K562 (cell line): Measurements from ENCODE around the gene ECM1. TPM values are rescaled to one million over a fixed set of nuclear protein-coding genes. Genes with fewer than 3 reads are reported as not detected.

Experiments
- CC2D1A ChIP-seq: fragments of 450-650 bp; IDR thresholded peaks from 2 replicates; pipeline ENCODE4 v1.6.1; 2017; ENCODE audit warnings: mild to moderate bottlenecking
- CEBPG ChIP-seq, 3 experiments: fragments of 200-800 bp in 1 of 3; sonication (Bioruptor generic) in 1 of 3; sonication (generic) in 1 of 3; formaldehyde crosslinking in 1 of 3; IDR thresholded peaks in 2 of 3; conservative IDR thresholded peaks in 1 of 3; 2 replicates each; pipeline versions ENCODE4 v1.6.1 to v1.8.0; 2016 to 2022; ENCODE audit warnings: missing compliant biosample characterization in 2 of 3, missing genetic modification characterization in 2 of 3, mild to moderate bottlenecking in 1 of 3, missing genetic modification reagents in 1 of 3
- DMBX1 ChIP-seq: fragments of 250-450 bp; sonication (Bioruptor Pico); IDR thresholded peaks from 2 replicates; pipeline ENCODE4 v1.8.0; 2022; ENCODE audit warnings: inconsistent platforms, mild to moderate bottlenecking, moderate library complexity, borderline replicate concordance
- DPF2 ChIP-seq: fragments of 450-650 bp; IDR thresholded peaks from 2 replicates; pipeline ENCODE4 v1.6.1; 2016
- E2F3 ChIP-seq: fragments of 250-450 bp; sonication (Bioruptor Pico); IDR thresholded peaks from 2 replicates; pipeline ENCODE4 v1.4.0; 2020; ENCODE audit warnings: mild to moderate bottlenecking
- ETV6 ChIP-seq, 3 experiments: fragments of 150-350 bp in 1 of 3; sonication (generic) in 1 of 3; formaldehyde crosslinking in 1 of 3; IDR thresholded peaks; 2 replicates each; pipeline versions ENCODE4 v1.6.1 to v1.8.0; 2014 to 2022; ENCODE audit warnings: borderline replicate concordance in 2 of 3, low read depth in 2 of 3, antibody characterized with exemption in 1 of 3, low read length in 1 of 3, mild to moderate bottlenecking in 1 of 3, missing genetic modification reagents in 1 of 3
- GATA2 ChIP-seq: sonication (generic); formaldehyde crosslinking; IDR thresholded peaks from 2 replicates; pipeline ENCODE4 v1.4.0; 2020; ENCODE audit warnings: mild to moderate bottlenecking, missing genetic modification reagents
- KDM1A ChIP-seq, 2 experiments: fragments of 450-650 bp; IDR thresholded peaks; 2 replicates each; pipeline ENCODE4 v1.6.1; 2016; ENCODE audit warnings: mild to moderate bottlenecking in 2 of 2
- LEF1 ChIP-seq: fragments of 450-650 bp; IDR thresholded peaks from 2 replicates; pipeline ENCODE4 v1.6.1; 2016; ENCODE audit warnings: mild to moderate bottlenecking
- MAZ ChIP-seq, 2 experiments: fragments of 450-650 bp in 1 of 2; sonication (generic) in 1 of 2; formaldehyde crosslinking; IDR thresholded peaks in 1 of 2; conservative IDR thresholded peaks in 1 of 2; 2 replicates each; pipeline versions ENCODE4 v1.4.0 to v1.5.0; 2020; ENCODE audit warnings: mild to moderate bottlenecking in 1 of 2, missing genetic modification reagents in 1 of 2
- MCM2 ChIP-seq: fragments of 450-650 bp; IDR thresholded peaks from 2 replicates; pipeline ENCODE4 v1.6.1; 2017; ENCODE audit warnings: low read depth, mild to moderate bottlenecking
- PML ChIP-seq: IDR thresholded peaks from 2 replicates; pipeline ENCODE4 v1.6.1; 2012; ENCODE audit warnings: low read length, inconsistent platforms
- PRPF4 ChIP-seq: fragments of 200-400 bp; formaldehyde crosslinking; IDR thresholded peaks from one replicate; pipeline ENCODE4 v1.6.1; 2017; ENCODE audit warnings: low read length, low read depth, mild to moderate bottlenecking; ENCODE audit not compliant: insufficient read depth, poor library complexity, severe bottlenecking
- PYGO2 ChIP-seq: fragments of 450-650 bp; IDR thresholded peaks from 2 replicates; pipeline ENCODE4 v1.6.1; 2016; ENCODE audit warnings: mild to moderate bottlenecking, missing genetic modification characterization, moderate library complexity, missing compliant biosample characterization
- SMAD1 ChIP-seq: fragments of 150-350 bp; IDR thresholded peaks from 2 replicates; pipeline ENCODE4 v1.6.1; 2014; ENCODE audit warnings: low read length, low read depth; ENCODE audit not compliant: partially characterized antibody
- TAL1 ChIP-seq: fragments of 450-650 bp; IDR thresholded peaks from 2 replicates; pipeline ENCODE4 v1.6.1; 2016; ENCODE audit warnings: mild to moderate bottlenecking
- TCF7L2 ChIP-seq: fragments of 150-350 bp; IDR thresholded peaks from 2 replicates; pipeline ENCODE4 v1.6.1; 2016; ENCODE audit warnings: low read depth, mild to moderate bottlenecking, low read length, moderate library complexity
- ZBTB1 ChIP-seq: sonication (generic); formaldehyde crosslinking; IDR thresholded peaks from 2 replicates; pipeline ENCODE4 v1.8.1; 2023; ENCODE audit warnings: missing genetic modification reagents, low read depth, mild to moderate bottlenecking, borderline replicate concordance
- ZKSCAN8 ChIP-seq: fragments of 200-800 bp; sonication (Bioruptor generic); IDR thresholded peaks from 2 replicates; pipeline ENCODE4 v1.6.1; 2016; ENCODE audit warnings: missing genetic modification characterization, missing compliant biosample characterization
- ZNF184 ChIP-seq: sonication (generic); formaldehyde crosslinking; IDR thresholded peaks from 2 replicates; pipeline ENCODE4 v1.5.0; 2020; ENCODE audit warnings: missing genetic modification reagents
- ZNF436 ChIP-seq: fragments of 250-450, 450-650 bp; sonication (Bioruptor Pico); formaldehyde crosslinking; IDR thresholded peaks from 2 replicates; pipeline ENCODE4 v1.7.0; 2020; ENCODE audit warnings: mild to moderate bottlenecking
- polyA plus RNA-seq, 8 experiments: library from polyadenylated mRNA; depleted of rRNA in 4 of 8; stranded (reverse) in 5 of 8; unstranded in 3 of 8; fragments of >200 nt; fragmentation: Nextera tagmentation in 2 of 8; fragmentation: Illumina TruSeq in 1 of 8; extraction: Ambion mirVana in 2 of 8; extraction: Trizol in 1 of 8; gene quantifications; 2 replicates each; pipeline versions ENCODE4 v1.2.1 to v1.2.3, GENCODE V29; 2011 to 2014; ENCODE audit warnings: inconsistent platforms in 1 of 8, missing spikeins in 1 of 8
- total RNA-seq, 7 experiments: library from RNA; depleted of rRNA in 6 of 7; stranded (reverse); fragments of >200 nt in 6 of 7; fragmentation: Illumina TruSeq in 2 of 7; extraction: Trizol in 2 of 7; gene quantifications; 2 replicates each; pipeline versions ENCODE4 v1.2.1 to v1.2.3, GENCODE V29; 2011 to 2021; ENCODE audit warnings: low replicate concordance in 1 of 7
- TF ChIP-seq, protein P1 (sequence below): fragments of 250-450 bp; sonication (Bioruptor Pico); IDR thresholded peaks from 2 replicates; pipeline ENCODE4 v1.4.0; 2020
- TF ChIP-seq, protein P2 (sequence below), 2 experiments: fragments of 450-650 bp; IDR thresholded peaks; 2 replicates each; pipeline ENCODE4 v1.6.1; 2018; ENCODE audit warnings: mild to moderate bottlenecking in 2 of 2, low read depth in 1 of 2; ENCODE audit not compliant: partially characterized antibody in 2 of 2

The ECM1 gene
- total and polyA plus RNA-seq, 9 of the 15 experiments (the other 6 are each of a cell fraction or from before 2014, with no cell fraction given): 6.6 to 52.2 (median 12.8) TPM

DNA sequence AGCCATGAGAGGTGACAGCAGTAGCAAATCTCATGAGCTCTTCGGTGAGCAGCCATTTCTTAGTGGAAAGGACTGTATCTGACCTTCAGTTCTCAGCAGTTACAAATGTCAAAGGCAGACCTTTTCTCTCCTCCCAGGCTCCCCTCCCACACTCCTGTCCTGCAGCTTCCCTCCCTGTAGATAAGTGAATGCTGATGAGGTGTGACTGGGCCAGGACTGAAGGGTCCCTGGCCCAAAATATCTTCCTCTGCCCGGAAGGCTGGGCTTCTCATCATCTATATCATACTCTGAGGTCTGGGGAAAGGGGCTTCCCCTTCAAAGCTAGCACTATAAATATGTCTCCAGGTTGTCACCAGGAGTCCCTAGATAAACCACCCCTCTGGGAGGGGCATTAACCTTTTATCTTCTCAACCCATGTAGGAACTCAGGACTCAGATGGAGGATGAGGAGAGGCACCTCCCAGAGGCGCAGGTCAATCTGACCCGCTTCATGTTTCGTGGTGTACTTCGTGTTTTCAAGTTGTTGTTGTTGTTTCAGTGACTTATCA, 37.6 kb downstream of the ECM1 start (continued):
- TF ChIP-seq PYGO2 (no peak), ZKSCAN8 (CRISPR knock-in tag) (no peak), MCM2 (no peak), TCF7L2 (peak; percentile 37; the same call in 1 of the 2 replicates), ZBTB1 (CRISPR knock-in tag) (no peak), KDM1A (IDR thresholded peaks at IDR 0.05) (peak; percentile 94 to 95), ETV6 (IDR thresholded peaks at IDR 0.05; ENCODE audit: borderline replicate concordance in 1 of 2, low read depth in 2 of 2, low read length in 1 of 2) (0 out of 4 replicates have a peak, but pooled peaks of 1 of the 2 experiments have one; percentile 39), ETV6 (CRISPR knock-in tag; IDR thresholded peaks at IDR 0.05; ENCODE audit: borderline replicate concordance) (no peak), ZNF184 (CRISPR knock-in tag) (no peak), CEBPG (CRISPR knock-in tag; IDR thresholded peaks at IDR 0.05) (no peak), CEBPG (tag; conservative IDR thresholded peaks at IDR 0.05 in 1 of 2, IDR thresholded peaks at IDR 0.05 in 1 of 2) (no peak), MAZ (CRISPR knock-in tag; conservative IDR thresholded peaks at IDR 0.05 in 1 of 2, IDR thresholded peaks at IDR 0.05 in 1 of 2) (peak in 1 of 2 experiments; percentile 70; a peak in 1 of 4 replicates), DMBX1 (CRISPR knock-in tag) (0 out of 2 replicates have a peak, but pooled peaks have one; percentile 51), GATA2 (CRISPR knock-in tag) (peak; percentile 94), TAL1 (peak; percentile 97), E2F3 (CRISPR knock-in tag) (no peak), PML (peak; percentile 98), LEF1 (peak; percentile 100), ZNF436 (no peak), DPF2 (peak; percentile 98), SMAD1 (peak; percentile 92), CC2D1A (peak; percentile 95; the same call in 1 of the 2 replicates), PRPF4 (no peak)
- TF ChIP-seq, protein P1, sequence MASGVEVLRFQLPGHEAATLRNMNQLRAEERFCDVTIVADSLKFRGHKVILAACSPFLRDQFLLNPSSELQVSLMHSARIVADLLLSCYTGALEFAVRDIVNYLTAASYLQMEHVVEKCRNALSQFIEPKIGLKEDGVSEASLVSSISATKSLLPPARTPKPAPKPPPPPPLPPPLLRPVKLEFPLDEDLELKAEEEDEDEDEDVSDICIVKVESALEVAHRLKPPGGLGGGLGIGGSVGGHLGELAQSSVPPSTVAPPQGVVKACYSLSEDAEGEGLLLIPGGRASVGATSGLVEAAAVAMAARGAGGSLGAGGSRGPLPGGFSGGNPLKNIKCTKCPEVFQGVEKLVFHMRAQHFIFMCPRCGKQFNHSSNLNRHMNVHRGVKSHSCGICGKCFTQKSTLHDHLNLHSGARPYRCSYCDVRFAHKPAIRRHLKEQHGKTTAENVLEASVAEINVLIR (CRISPR knock-in tag): no peak
- TF ChIP-seq, protein P2, sequence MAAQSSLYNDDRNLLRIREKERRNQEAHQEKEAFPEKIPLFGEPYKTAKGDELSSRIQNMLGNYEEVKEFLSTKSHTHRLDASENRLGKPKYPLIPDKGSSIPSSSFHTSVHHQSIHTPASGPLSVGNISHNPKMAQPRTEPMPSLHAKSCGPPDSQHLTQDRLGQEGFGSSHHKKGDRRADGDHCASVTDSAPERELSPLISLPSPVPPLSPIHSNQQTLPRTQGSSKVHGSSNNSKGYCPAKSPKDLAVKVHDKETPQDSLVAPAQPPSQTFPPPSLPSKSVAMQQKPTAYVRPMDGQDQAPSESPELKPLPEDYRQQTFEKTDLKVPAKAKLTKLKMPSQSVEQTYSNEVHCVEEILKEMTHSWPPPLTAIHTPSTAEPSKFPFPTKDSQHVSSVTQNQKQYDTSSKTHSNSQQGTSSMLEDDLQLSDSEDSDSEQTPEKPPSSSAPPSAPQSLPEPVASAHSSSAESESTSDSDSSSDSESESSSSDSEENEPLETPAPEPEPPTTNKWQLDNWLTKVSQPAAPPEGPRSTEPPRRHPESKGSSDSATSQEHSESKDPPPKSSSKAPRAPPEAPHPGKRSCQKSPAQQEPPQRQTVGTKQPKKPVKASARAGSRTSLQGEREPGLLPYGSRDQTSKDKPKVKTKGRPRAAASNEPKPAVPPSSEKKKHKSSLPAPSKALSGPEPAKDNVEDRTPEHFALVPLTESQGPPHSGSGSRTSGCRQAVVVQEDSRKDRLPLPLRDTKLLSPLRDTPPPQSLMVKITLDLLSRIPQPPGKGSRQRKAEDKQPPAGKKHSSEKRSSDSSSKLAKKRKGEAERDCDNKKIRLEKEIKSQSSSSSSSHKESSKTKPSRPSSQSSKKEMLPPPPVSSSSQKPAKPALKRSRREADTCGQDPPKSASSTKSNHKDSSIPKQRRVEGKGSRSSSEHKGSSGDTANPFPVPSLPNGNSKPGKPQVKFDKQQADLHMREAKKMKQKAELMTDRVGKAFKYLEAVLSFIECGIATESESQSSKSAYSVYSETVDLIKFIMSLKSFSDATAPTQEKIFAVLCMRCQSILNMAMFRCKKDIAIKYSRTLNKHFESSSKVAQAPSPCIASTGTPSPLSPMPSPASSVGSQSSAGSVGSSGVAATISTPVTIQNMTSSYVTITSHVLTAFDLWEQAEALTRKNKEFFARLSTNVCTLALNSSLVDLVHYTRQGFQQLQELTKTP (IDR thresholded peaks at IDR 0.05; ENCODE audit: low read depth in 1 of 2, partially characterized antibody in 2 of 2): peak in 1 of 2 experiments; percentile 67
